GM23338 (cell line): ENCODE data around the gene GRHL3. TPM values are rescaled to one million over a fixed set of nuclear protein-coding genes. Genes with fewer than 3 reads are reported as not detected.

Experiments
- ETS1 ChIP-seq: IDR thresholded peaks from 2 replicates; pipeline ENCODE4 v1.6.1; 2016; ENCODE audit warnings: antibody characterized with exemption
- EZH2 ChIP-seq: fragments of 200-600 bp; sonication (generic); IDR thresholded peaks from one replicate; pipeline ENCODE4 v1.8.0; 2017; ENCODE audit warnings: antibody characterized with exemption, mild to moderate bottlenecking, low read depth; ENCODE audit not compliant: unreplicated experiment
- EZH2phosphoT487 ChIP-seq: fragments of 200-600 bp; sonication (generic); IDR thresholded peaks from one replicate; pipeline ENCODE4 v1.8.1; 2018; ENCODE audit warnings: antibody characterized with exemption; ENCODE audit not compliant: unreplicated experiment
- NANOG ChIP-seq: IDR thresholded peaks from 2 replicates; pipeline ENCODE4 v1.6.1; 2016; ENCODE audit warnings: antibody characterized with exemption, borderline replicate concordance
- POLR2AphosphoS5 ChIP-seq: IDR thresholded peaks from 2 replicates; pipeline ENCODE4 v1.6.1; 2016; ENCODE audit warnings: antibody characterized with exemption, low read depth
- REST ChIP-seq: IDR thresholded peaks from one replicate; pipeline ENCODE4 v1.6.1; 2018; ENCODE audit warnings: antibody characterized with exemption; ENCODE audit not compliant: unreplicated experiment
- STAT1 ChIP-seq: IDR thresholded peaks from one replicate; pipeline ENCODE4 v1.6.1; 2016; ENCODE audit warnings: antibody characterized with exemption; ENCODE audit not compliant: unreplicated experiment
- ZNF114 ChIP-seq: fragments of 250-450 bp; sonication (Bioruptor Pico); IDR thresholded peaks from 2 replicates; pipeline ENCODE4 v1.5.0; 2020; ENCODE audit warnings: mild to moderate bottlenecking, moderate library complexity
- ZNF331 ChIP-seq: fragments of 250-450 bp; sonication (Bioruptor Pico); IDR thresholded peaks from 2 replicates; pipeline ENCODE4 v1.5.0; 2020; ENCODE audit warnings: low read depth, mild to moderate bottlenecking, moderate library complexity
- ZNF462 ChIP-seq: fragments of 250-450 bp; sonication (Bioruptor Pico); IDR thresholded peaks from 2 replicates; pipeline ENCODE4 v1.5.0; 2020; ENCODE audit warnings: mild to moderate bottlenecking, moderate library complexity
- polyA plus RNA-seq: library from polyadenylated mRNA; unstranded; fragments of >200 nt; fragmentation: Nextera tagmentation; extraction: Ambion mirVana; gene quantifications from 2 replicates; pipeline ENCODE4 v1.2.1, GENCODE V29; 2016
- total RNA-seq: library from RNA; depleted of rRNA; stranded (reverse); fragments of >200 nt; shearing (Covaris generic); gene quantifications from 2 replicates; pipeline ENCODE4 v1.2.3, GENCODE V29; 2014

The GRHL3 gene
- total and polyA plus RNA-seq, 2 experiments from 2014 or later = 0.78 to 1.1 TPM

GRCh38 chr1:24322470-24323177 is 3.5 kb downstream of the GRHL3 start (continued):
- no peak for TF ChIP-seq ZNF462
- no peak for TF ChIP-seq STAT1
- TF ChIP-seq ZNF331 (CRISPR knock-in tag) = no peak
- no peak for TF ChIP-seq NANOG
- TF ChIP-seq EZH2 = no peak
- no peak for TF ChIP-seq ZNF114 (CRISPR knock-in tag)
- no peak for TF ChIP-seq POLR2AphosphoS5
- TF ChIP-seq REST = no peak
- no peak for TF ChIP-seq EZH2phosphoT487
- TF ChIP-seq ETS1 = no peak
